ENCODE results near the gene KIAA1671. TPM values are rescaled to one million over a fixed set of nuclear protein-coding genes. Genes with fewer than 3 reads are reported as not detected.
A peak's percentile ranks its signal among the peaks of the same experiment; 100 is the strongest.
"Not testable (repeated sequence)": the region's sequence is repeated elsewhere in the genome, so short reads cannot be mapped to it uniquely, and the experiment has no call there.

KIAA1671 gene
- total RNA-seq, 1 donor = 0.54 TPM

DNA sequence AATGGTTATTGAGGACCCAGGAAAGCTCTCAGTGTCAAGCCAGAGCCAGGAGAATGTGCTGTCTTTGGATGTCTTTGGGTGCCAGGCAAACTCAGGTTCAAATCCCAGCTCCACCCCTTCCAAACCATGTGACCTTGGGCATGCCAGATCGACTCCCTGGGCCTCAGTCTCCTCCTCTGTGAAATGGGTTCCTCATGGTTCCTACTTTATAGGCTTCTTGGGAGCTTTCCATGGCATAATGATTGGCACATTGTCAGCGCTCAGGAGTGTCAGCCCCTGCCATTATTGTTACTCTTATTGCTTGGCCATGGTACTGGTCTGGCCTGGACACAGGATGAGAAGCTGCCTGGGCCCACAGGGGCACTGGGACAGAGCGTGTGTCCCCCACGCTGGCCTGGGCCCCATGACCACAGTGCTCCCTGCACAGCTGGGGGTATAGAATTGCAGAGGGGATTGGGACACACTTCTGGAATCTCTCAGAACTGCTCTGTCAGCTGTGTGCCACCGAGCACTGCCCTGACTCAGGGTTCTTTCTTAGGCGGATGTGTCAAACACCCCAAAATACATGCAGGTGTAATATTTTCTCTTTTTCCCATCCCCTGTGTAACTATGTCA, 209.5 kb downstream of the KIAA1671 start:
- no peak for DNase-seq (ENCODE audit: low read depth in 2 of 3, low spot score in 2 of 3)

DNA sequence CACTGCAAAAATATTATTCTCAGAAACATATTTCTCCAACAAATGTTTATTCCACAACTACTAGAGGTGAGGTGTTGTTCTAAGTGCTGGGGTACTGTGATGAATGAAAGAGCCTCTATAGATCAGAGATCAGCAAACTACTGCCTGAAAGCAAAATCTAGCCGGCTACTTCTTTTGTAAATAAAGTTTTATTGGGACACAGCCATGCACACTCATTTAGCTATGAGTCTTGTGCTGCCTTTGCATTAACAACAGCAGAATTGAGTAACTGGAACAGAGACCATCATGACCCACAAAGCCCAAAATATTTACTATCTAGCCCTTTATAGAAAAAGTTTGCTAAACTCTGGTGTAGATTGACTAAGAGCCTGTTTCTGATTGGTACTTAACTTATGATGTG, 210.0 kb downstream of the KIAA1671 start:
- DNase-seq (ENCODE audit: low read depth in 2 of 3, low spot score in 2 of 3) = no peak

DNA sequence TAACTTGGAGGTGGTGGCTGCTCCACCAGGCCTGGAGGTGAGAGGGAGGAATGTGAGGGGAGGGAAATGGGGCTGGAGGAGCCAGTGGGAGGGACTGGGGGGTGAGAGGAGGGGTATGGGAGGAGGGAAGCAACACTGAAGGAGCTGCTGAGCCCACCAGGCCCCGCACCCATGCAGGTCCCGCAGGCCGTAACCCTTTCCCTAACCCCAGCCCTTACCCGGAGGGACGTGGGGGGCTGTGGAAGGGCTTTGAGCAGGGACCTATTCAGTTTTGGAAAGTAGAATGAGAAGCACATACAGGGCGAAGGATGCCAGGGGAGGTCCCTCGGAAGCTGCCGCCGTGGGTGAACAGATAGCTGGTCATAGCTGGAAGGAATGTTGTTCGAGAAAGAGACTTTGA, 213.3 kb downstream of the KIAA1671 start:
- no peak for DNase-seq (ENCODE audit: low read depth in 2 of 3, low spot score in 2 of 3)

DNA sequence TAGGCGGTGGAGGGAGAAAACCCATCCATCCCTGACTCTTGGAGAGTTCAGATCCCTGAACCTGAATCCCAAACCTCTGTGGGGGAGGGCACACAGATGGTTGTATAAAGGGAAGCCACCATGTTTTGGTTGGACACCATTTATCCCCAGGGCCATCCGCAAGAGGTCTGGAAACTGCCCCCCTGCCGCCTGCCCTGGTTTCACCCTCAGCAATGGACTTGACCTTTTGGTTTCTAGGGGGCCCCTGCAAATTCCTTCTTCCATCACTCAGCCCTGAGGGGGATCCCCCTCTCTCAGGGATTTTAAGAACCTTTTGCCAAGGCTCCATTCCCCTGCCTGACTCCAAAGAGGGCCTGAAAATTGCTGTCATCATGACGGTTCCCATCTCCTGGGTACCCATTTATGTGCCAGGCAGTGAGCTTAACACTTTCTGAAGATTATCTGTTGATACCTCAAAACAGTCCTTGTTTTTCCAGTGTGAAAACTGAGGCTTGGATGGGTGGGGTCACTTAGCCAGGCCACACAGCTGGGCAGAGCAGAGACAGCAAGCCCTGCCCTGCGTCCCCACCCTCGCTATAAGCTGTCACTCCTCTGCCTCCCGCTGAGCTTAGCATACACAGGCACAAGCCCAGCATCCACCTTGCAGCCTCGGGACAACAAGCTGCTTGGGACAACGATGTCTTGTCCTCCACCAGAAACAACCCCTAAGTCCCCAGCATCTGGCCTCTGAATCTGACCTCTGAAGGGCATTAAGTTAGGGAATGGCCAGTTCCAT, 213.9 kb downstream of the KIAA1671 start:
- DNase-seq (ENCODE audit: low read depth in 2 of 3, low spot score in 2 of 3) = no peak

DNA sequence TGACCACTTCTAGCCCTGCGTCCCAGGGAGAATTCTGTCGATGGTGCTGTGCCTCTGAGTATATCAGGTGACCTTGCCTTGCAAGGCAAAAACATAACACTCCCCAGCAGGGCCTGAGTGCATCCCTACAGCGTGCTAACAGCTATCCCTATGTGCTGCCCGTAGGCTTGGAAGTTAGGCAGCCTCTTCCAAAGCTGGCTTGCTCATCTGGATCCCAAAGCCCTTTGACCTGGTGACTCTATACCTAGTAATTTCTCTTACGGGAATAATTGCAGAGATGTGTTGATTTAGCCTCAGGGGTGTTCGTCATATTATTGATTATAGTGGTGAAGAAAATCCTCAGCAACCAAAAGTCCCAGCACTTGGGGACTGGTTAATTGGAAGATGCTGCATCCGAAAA, 214.6 kb downstream of the KIAA1671 start:
- no peak for DNase-seq (ENCODE audit: low read depth in 2 of 3, low spot score in 2 of 3)

DNA sequence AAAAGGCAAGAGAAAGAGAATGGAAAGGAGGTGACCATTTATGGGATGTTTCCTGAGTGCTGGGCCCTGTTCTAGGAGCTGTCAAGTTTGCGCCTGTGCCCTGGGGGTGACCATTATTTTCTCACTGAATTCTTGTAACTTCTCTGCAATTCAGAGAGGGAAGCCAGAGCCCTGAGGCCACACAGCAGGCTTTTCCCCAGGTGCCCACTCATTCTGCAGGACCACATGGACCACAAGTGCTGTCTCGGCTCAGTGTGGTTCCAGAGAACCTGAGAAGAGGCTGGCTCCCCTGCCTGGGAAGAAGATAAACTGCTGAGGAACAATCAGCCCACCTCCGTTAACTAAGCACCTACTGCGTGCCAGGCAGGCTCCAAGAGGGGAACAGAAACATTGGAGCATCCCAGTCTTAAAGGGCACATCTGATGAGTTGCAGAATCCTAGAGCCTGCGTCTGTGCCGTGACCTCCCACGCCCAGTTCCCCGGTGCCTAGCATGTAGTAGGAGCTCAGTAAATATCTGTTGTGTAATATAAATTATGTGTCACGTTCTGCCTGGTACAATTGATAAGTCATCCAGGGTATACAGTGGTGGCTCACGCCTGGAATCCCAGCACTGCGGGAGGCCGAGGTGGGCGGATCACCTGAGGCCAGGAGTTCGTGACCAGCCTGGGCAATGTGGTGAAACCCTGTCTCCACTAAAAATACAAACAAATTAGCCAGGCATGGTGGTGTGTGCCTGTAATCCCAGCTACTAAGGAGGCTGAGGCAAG, 215.5 kb downstream of the KIAA1671 start:
- DNase-seq (ENCODE audit: low read depth in 2 of 3, low spot score in 2 of 3) = no peak

DNA sequence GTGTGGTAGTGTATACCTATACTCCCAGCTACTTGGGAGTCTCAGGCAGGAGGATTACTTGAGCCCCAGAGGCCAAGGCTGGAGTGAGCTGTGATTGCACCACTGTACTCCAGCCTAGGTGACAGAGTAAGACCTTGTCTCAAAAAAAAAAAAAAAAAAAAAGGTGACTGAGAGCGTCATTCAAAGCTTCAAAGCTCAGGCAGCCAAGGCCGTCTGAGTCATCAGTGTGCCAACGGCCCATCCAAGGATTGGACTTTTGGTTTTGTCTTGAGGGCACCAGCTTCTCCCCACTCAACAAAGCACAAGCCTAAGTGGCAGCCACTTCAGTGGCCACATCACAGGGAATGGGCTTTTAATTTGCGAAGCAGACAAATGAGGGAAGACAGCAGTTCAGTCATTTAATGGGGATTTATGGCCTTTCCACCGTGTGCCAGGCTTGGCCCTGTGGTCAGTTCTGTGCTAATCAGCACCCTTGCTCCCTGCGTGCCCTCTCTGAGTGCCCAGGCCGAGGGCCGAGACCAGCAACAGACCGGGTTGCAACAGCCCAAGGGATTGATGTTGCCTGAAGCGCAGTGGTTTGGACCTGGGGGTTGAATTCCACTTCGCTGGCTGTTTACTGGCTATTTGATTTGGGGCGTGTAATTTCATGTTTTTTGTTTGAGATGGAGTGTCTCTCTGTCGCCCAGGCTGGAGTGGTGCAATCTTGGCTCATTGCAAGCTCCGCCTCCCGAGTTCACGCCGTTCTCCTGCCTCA, 216.9 kb downstream of the KIAA1671 start:
- DNase-seq (ENCODE audit: low read depth in 2 of 3, low spot score in 2 of 3) = no peak

DNA sequence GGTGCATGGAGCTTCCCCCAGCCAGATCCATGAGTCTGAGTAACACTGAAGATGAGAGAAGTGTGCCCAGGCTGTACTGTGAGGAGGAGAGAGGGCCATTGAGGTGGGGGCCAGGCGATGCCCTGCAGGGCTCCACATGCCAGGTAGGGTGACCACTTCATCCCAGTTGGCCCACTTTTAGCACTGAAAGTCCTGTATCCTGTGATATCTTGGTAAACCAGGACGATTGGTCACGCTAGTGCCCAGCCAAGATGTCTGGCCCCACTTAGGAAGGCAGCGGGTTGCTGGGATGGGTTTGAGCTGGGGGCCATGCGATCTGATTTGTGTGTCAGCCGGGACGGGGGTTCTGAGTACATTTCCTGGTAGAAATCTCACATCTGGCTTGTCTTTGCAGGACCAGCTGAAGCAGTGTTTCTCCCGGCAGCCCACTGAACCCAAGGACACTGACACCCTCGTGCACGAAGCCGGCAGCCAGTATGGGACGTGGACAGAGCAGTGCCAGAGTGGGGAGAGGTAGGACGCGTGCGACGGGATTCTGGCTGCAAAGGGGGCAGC, 218.0 kb downstream of the KIAA1671 start:
- DNase-seq (ENCODE audit: low read depth in 2 of 3, low spot score in 2 of 3) = no peak

DNA sequence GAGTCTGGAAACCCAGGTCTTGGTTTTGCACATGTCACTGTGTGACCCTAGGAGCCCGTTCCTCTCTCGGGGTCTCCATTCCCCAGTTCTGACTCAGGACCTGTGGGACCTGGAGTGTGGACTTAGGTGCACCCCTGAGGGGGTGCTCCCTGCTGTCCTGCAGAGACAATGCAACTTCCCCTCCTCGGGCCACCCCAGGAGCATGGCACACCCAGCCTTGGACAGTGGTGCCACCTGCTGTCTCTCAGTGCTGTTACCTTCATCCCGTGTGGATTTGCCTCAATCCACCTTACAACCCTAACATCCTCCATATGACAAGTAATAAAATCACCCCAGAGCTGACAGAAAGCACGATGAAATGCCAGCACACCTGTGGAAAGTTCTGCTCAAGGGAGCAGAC, 219.6 kb downstream of the KIAA1671 start:
- peak in 2 of 3 donors; percentile 14 to 38 for DNase-seq (ENCODE audit: low read depth in 2 of 3, low spot score in 2 of 3)

DNA sequence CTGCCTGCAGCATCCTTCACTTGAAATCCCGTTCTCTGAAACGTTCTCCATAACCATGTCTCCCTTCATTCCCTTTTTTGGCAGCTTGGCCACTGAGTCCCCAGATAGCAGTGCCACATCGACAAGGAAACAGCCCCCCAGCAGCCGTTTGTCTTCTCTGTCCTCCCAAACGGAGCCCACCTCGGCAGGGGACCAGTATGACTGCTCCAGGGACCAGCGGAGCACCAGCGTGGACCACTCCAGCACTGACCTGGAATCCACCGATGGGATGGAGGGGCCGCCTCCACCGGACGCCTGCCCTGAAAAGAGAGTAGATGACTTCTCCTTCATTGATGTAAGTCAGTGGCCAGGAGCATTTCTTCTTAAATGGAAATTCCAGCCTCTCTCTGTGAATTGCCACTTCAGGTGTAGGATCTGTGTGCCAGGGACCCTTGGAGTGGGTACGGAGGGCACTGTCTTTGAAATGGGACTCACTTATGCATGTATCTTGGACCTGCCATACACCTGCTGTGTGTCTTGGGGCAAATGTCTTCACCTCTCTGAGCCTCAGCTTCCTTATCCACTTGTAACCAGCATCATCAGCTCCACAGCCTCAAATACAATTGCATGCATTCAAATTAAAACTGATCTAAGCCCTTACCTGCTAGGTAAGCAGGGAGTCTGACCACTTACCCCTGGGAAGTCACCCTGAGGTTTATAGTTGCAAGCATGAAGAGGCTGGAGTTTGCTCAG, 221.8 kb downstream of the KIAA1671 start:
- DNase-seq (ENCODE audit: low read depth in 2 of 3, low spot score in 2 of 3) = no peak

DNA sequence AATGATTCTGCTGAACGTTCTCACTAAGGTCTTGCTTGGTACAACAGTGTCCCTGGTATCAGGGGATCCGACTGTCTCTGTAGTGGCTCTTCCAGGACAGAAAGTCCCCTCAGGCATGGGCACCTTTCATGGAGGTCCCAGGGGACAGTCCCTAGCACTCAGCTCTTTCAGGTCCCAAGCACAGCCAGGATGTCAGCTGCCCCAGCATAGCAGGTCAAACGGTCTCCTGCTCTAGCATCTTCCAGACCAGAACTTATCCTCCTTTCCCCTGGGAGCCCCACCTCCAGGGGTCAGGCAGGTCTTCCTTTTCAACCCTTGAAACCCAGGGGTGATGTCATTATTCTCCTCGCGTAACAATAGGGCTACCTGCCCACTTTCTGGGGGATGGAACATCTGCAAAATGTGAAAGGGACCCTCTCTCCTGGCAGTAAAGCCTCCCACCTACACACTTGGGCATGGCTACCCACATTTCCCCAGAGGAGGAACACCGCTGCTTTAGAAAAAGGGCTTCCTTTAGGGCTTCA, 222.4 kb downstream of the KIAA1671 start:
- DNase-seq (ENCODE audit: low read depth in 2 of 3, low spot score in 2 of 3) = no peak

DNA sequence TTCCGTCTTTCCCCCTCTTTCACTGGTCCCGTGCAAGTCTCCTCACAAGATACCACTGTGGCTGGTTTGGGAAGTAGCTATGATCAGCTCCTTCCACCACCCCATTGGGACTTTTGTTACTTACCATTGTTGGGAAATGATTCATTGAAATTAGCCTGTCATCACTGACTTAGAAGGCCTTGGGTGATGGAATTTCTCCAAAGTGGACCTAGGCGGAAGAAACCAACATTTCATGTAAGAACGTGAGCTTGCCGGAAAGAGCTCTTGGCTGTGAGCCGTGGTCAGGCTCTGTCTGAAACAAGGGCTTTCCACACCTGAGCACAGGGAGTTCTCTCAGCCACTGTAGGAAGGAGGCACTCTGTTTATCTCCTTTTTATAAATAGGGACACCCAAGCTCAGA, 223.7 kb downstream of the KIAA1671 start:
- DNase-seq (ENCODE audit: low read depth in 2 of 3, low spot score in 2 of 3) = no peak

DNA sequence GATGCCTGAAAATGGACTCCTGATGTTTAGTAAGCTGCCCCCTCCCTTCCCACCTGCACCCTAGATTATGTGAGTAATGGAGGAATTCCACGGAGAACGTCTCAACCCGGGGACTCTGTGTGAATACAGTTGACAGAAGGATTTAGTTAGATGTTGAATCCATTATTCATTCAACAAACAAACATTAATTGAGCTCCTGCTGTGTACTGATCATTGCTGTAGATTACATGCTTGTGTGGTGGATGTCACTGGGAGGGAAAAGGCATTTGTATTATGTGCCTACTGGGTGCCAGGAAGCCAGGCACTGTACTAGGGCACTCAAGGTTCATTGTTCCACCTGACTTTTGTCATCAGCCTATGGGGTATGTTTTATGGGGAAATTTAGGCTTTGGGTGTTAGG, 224.3 kb downstream of the KIAA1671 start:
- no peak for DNase-seq (ENCODE audit: low read depth in 2 of 3, low spot score in 2 of 3)

DNA sequence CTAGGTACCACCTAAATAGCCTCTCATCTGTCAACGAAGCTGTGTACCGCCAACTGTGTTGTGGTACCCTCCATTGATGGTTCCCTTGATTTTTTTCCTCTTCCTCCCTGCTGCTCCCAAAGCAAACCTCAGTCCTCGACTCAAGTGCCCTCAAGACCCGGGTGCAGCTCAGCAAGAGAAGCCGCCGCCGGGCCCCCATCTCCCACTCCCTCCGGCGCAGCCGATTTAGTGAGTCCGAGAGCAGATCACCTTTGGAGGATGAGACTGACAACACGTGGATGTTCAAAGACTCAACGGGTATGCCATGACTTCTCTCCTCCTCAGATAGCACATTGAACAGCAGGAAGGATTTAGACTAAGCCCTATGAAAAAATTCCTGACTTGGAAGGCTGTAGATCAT, 224.7 kb downstream of the KIAA1671 start:
- no peak for DNase-seq (ENCODE audit: low read depth in 2 of 3, low spot score in 2 of 3)

DNA sequence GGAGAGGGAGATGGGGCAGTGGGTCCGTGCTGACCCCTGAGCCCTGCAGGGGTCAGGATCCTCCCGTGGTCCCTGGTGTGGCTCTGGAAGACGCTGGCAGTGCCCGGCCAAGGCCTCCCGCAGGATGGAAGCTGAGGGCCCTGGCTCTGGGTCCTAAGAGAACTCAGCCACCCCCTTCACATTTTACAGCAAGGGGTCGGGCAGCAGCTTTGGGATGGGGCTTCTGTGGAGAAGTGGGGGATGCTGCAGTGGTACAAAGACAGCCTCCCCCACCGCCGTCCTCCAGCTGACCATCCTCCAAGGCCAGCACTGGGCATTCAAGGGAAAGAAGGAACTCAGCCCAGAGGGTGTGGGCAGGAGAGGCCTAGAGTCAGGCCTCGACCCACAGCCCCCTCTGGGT, 225.4 kb downstream of the KIAA1671 start:
- no peak for DNase-seq (ENCODE audit: low read depth in 2 of 3, low spot score in 2 of 3)

DNA sequence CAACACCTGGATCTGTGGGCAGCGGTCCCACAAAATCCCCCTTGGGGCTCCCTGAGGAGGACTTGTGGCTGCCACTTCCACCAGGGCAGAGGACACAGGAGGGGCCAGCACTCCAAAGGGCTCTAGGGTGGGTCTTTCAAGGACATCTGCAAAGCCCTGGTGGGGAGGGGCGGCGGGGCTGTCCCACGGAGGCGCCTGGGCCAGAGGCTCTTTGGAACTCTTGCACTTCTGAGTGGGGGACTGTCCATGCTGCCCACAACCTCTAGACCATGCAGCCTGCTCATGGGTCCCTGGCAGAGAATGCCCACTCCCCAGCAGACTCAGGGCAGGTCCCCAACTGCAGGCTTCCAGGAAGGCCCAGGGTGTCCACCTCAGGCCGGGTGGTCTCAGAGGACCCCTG, 225.8 kb downstream of the KIAA1671 start:
- DNase-seq (ENCODE audit: low read depth in 2 of 3, low spot score in 2 of 3) = not testable (repeated sequence)

DNA sequence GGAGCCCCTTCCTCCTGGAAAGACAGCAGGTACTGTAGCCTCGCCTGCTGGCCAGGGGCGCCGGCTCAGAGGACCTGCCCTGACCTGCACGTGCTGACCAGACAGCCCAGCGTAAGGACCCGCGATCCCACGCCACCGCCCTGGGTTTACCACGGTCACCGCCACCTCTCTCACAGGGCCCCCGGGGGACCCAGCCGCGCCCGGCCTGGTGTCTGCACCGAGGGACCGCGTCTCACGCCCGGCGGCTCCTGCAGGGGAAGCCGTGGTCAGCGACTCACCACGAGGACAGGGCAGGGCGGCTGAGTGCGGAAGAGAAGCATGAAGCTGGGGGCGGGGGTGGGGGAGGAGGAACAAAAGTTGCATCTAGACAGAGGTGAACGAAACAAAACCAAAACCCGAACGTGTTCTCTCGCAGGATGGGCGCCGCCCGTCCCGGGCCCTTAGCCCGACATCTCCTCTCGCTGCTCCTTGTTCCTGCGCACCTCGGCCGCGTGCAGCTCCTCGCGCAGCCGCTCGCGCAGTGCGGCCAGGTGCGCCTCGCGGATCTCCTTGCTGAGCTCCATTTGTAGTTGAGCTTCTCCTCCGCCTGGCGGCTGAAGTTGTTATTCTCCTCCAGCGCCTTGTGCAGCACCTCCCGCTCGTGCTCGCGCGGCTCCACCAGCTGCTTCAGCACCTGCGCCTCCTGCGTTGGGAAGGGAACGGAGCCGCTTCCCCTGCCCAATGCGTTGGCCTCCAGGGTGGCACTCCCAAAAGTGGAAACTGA, 226.5 kb downstream of the KIAA1671 start:
- not testable (repeated sequence) for DNase-seq (ENCODE audit: low read depth in 2 of 3, low spot score in 2 of 3)

DNA sequence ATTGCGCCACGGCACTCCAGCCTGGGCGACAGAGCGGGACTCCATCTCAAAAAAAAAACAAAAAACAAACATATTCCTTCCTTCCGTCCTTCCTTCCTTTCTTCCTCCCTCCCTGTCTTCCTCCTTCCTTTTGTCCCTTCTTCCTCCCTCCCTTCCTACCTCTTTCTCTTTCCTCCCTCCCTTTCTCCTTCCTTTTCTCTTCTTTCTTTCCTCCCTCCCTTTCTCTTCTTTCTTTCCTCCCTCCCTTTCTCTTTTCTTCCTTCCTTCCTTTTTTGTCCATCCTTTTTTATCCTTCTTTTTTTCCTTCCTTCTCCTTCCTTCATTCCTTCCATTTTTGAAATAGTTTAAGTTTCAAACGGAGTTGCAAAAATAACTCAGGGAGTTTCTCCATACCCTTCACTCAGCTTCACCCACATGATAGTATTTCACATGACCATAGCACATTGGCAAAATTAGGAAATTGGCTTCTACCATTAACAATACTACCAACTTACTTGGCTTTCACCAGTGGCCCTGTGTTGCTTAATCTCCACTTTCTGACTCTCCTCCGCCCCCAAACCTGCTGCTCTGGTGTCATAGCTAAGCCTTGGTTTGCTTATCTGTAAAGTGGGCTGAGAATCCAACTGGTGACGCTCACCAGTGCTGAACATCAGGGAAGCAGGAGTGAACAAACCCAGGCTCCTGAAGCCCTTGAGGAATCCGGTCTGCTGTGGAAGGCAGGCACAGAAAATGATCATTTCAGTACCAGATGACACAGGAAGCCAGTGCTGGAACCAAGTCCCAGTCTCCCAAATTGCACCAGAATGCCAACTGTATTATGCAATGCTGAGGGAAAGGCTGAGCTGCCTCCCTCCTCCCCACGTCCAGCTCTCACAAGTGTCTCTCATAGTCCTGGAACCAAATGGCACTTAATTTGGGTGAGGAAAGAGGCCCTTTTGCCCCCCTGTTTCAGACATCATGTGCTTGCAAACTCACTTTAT, 229.9 kb downstream of the KIAA1671 start:
- no peak for DNase-seq (ENCODE audit: low read depth in 2 of 3, low spot score in 2 of 3)

Data from hematopoietic multipotent progenitor cell (in vitro differentiated cells).